Measurements from ENCODE around the gene SNTA1. TPM values are rescaled to one million over a fixed set of nuclear protein-coding genes. Genes with fewer than 3 reads are reported as not detected.

SNTA1 gene
- total and polyA plus RNA-seq, 2 of the 13 experiments (the other 11 are each of a cell fraction or from before 2014, with no cell fraction given) = 16.4 to 18.3 TPM

DNA sequence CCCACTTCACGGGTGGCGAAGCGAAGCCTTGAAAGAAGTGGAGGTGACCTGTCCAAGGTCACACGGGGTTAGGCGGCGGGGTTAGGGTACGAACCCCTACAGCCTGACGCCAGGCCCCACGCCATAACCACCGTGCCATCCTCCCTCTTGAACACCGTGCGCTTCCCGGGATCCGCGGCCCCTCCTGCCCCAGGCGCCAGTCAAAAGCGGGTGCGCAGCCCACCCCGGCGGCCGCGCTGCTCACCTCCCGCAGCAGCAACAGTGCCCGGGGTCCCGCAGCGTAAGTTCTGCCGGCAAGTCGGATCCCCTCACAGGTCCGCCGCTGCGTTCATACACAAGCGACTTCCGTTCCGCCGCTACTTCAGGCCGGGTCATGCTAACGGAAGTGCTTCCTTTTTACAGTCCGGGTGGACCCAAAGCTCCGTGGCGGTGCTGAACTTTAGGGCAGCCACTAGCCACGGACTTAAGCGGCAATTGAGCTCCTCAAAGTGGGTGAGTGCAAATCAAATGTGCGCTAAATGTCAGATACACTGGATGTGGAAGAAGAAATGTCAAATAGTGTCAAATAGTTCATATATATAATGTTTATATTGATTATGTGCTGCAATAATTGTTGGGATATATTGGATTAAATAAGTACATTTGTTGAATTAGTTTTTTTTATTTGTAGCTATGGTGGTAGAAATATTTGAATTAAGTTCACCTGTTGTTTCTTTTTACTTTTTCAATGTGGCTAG, 42.2 kb downstream of the SNTA1 start, which contains the start of gene CDK5RAP1 (continued):
- TF ChIP-seq KLF12 (CRISPR knock-in tag; IDR thresholded peaks at IDR 0.05; ENCODE audit: borderline replicate concordance) (peak; percentile 95; the same call in 1 of the 2 replicates), NFATC3 (CRISPR knock-in tag; IDR thresholded peaks at IDR 0.05) (peak; percentile 84; the same call in 1 of the 2 replicates), ZNF33B (CRISPR knock-in tag; IDR thresholded peaks at IDR 0.05) (no peak; the same call in 1 of the 2 replicates), MAFF (IDR thresholded peaks at IDR 0.05; ENCODE audit: low read depth, low read length) (no peak), HNRNPUL1 (IDR thresholded peaks at IDR 0.05; ENCODE audit: low read depth, low read length) (no peak), ZNF746 (CRISPR knock-in tag; IDR thresholded peaks at IDR 0.05) (peak; percentile 78; the same call in 1 of the 2 replicates), NCOA5 (CRISPR knock-in tag; IDR thresholded peaks at IDR 0.05) (no peak), ZFP90 (CRISPR knock-in tag; IDR thresholded peaks at IDR 0.05; ENCODE audit: borderline replicate concordance) (peak; percentile 98), ZNF724P (CRISPR knock-in tag; IDR thresholded peaks at IDR 0.05; ENCODE audit: borderline replicate concordance) (peak; percentile 98), SMAD1 (CRISPR knock-in tag; IDR thresholded peaks at IDR 0.05; ENCODE audit: borderline replicate concordance, low read depth) (peak; percentile 100), PCBP1 (IDR thresholded peaks at IDR 0.05; ENCODE audit: borderline replicate concordance, low read depth, low read length) (peak; percentile 71; the same call in 1 of the 2 replicates), NPAS2 (CRISPR knock-in tag; IDR thresholded peaks at IDR 0.05; ENCODE audit: borderline replicate concordance) (no peak), SP4 (CRISPR knock-in tag; IDR thresholded peaks at IDR 0.05) (peak; percentile 92), HOXA5 (CRISPR knock-in tag; IDR thresholded peaks at IDR 0.05) (peak; percentile 98)
- TF ChIP-seq, protein P1, sequence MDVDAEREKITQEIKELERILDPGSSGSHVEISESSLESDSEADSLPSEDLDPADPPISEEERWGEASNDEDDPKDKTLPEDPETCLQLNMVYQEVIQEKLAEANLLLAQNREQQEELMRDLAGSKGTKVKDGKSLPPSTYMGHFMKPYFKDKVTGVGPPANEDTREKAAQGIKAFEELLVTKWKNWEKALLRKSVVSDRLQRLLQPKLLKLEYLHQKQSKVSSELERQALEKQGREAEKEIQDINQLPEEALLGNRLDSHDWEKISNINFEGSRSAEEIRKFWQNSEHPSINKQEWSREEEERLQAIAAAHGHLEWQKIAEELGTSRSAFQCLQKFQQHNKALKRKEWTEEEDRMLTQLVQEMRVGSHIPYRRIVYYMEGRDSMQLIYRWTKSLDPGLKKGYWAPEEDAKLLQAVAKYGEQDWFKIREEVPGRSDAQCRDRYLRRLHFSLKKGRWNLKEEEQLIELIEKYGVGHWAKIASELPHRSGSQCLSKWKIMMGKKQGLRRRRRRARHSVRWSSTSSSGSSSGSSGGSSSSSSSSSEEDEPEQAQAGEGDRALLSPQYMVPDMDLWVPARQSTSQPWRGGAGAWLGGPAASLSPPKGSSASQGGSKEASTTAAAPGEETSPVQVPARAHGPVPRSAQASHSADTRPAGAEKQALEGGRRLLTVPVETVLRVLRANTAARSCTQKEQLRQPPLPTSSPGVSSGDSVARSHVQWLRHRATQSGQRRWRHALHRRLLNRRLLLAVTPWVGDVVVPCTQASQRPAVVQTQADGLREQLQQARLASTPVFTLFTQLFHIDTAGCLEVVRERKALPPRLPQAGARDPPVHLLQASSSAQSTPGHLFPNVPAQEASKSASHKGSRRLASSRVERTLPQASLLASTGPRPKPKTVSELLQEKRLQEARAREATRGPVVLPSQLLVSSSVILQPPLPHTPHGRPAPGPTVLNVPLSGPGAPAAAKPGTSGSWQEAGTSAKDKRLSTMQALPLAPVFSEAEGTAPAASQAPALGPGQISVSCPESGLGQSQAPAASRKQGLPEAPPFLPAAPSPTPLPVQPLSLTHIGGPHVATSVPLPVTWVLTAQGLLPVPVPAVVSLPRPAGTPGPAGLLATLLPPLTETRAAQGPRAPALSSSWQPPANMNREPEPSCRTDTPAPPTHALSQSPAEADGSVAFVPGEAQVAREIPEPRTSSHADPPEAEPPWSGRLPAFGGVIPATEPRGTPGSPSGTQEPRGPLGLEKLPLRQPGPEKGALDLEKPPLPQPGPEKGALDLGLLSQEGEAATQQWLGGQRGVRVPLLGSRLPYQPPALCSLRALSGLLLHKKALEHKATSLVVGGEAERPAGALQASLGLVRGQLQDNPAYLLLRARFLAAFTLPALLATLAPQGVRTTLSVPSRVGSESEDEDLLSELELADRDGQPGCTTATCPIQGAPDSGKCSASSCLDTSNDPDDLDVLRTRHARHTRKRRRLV (CRISPR knock-in tag; IDR thresholded peaks at IDR 0.05) = peak; percentile 73; the same call in 1 of the 2 replicates
- TF ChIP-seq, protein P2, sequence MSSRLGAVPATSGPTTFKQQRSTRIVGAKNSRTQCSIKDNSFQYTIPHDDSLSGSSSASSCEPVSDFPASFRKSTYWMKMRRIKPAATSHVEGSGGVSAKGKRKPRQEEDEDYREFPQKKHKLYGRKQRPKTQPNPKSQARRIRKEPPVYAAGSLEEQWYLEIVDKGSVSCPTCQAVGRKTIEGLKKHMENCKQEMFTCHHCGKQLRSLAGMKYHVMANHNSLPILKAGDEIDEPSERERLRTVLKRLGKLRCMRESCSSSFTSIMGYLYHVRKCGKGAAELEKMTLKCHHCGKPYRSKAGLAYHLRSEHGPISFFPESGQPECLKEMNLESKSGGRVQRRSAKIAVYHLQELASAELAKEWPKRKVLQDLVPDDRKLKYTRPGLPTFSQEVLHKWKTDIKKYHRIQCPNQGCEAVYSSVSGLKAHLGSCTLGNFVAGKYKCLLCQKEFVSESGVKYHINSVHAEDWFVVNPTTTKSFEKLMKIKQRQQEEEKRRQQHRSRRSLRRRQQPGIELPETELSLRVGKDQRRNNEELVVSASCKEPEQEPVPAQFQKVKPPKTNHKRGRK (CRISPR knock-in tag; IDR thresholded peaks at IDR 0.05) = peak; percentile 92
- TF ChIP-seq, protein P3, sequence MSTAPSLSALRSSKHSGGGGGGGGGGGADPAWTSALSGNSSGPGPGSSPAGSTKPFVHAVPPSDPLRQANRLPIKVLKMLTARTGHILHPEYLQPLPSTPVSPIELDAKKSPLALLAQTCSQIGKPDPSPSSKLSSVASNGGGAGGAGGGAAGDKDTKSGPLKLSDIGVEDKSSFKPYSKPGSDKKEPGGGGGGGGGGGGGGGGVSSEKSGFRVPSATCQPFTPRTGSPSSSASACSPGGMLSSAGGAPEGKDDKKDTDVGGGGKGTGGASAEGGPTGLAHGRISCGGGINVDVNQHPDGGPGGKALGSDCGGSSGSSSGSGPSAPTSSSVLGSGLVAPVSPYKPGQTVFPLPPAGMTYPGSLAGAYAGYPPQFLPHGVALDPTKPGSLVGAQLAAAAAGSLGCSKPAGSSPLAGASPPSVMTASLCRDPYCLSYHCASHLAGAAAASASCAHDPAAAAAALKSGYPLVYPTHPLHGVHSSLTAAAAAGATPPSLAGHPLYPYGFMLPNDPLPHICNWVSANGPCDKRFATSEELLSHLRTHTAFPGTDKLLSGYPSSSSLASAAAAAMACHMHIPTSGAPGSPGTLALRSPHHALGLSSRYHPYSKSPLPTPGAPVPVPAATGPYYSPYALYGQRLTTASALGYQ (CRISPR knock-in tag; IDR thresholded peaks at IDR 0.05) = peak; percentile 91
- TF ChIP-seq, protein P4, sequence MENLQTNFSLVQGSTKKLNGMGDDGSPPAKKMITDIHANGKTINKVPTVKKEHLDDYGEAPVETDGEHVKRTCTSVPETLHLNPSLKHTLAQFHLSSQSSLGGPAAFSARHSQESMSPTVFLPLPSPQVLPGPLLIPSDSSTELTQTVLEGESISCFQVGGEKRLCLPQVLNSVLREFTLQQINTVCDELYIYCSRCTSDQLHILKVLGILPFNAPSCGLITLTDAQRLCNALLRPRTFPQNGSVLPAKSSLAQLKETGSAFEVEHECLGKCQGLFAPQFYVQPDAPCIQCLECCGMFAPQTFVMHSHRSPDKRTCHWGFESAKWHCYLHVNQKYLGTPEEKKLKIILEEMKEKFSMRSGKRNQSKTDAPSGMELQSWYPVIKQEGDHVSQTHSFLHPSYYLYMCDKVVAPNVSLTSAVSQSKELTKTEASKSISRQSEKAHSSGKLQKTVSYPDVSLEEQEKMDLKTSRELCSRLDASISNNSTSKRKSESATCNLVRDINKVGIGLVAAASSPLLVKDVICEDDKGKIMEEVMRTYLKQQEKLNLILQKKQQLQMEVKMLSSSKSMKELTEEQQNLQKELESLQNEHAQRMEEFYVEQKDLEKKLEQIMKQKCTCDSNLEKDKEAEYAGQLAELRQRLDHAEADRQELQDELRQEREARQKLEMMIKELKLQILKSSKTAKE (CRISPR knock-in tag; IDR thresholded peaks at IDR 0.05; ENCODE audit: borderline replicate concordance) = no peak
